Stimulated activated CD8-positive, alpha-beta memory T cell treated with anti-CD3 and anti-CD28 coated beads, Interleukin-7, amount 100 ng/mL, for 4 hours (primary cell): ENCODE measurements around the gene SLIT3.
"Not testable (repeated sequence)": the region's sequence is repeated elsewhere in the genome, so short reads cannot be mapped to it uniquely, and the experiment has no call there.

Experiments used
- DNase-seq, 2 donors: peaks; one replicate each; pipeline ENCODE4 v3.0.0-alpha.2; 2020; ENCODE audit warnings: low read depth in 2 of 2

SLIT3 gene

DNA sequence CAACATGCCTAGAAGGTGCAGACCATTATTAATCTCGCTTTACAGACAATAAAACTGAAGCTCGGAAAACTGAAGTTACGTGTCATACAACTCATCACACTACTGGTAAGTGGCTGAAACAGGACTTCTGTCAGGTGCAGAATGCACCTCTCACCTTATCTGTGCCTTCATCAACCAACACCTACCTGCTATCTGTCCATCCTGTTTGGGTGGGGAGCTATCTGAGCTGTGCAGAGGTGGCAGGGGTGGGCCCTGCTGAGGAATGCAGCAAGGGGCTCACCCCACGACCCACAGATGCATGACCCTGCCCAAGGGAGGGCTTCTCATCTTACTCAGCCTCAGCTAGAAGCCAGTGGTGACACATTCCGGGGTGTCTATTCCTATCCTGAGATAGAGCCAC, 81.6 kb downstream of the SLIT3 start:
- DNase-seq, result no peak

DNA sequence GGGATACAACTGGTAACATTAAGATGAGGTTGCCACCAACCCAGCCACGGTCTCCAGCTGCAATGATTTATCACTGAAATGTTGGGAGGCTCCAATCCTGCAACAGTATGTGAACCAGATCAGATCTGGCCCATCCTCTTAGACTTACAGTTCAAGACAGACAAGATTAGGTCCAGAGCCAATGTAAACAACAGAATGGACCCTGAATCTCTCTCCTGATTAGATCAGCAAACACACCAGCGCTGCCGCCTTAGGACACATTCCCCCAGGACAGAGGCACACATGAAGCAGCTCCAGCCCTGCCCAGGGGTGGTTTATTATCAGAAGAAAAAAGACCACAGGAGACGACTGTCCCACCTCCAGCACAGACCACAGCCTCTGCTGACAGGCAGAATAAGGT, 82.1 kb downstream of the SLIT3 start:
- no peak for DNase-seq

DNA sequence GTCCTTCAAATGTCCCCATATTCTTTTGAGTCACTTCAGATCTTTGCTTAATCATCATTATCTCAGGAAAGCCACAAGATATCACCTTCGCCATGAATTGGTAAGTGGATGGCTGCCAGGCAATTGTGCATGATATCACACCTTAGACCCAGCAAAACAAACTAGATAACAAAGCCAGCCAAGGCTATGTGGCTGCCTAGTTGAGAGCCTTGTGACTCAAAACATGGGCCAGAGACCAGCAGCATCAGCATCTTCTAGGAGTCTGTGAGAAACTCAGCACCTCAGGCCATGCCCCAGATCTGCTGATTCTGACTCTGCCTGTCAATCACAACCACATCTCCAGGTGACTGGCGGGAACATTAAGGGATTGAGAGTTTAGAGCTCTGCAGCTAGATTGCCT, 82.8 kb downstream of the SLIT3 start:
- DNase-seq, result no peak

DNA sequence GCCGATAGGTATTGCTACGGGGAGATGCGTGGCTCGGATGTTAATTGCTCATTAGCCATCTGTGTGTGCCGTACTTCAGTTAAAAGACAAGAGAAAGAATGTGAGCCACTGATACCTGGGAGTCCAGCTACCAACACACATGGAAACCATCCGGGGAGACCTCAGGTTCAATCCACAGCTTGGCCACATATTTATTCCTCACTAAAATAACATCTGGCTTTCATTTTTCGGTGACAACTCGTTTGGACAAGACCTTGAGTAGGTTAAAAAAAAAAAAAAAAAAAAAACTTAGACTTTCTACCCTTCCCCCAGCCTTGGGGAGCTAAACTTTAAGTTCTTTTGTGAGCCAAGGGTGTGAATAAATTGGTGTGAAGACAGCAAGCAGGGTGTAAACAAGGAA, 84.1 kb downstream of the SLIT3 start:
- no peak for DNase-seq

DNA sequence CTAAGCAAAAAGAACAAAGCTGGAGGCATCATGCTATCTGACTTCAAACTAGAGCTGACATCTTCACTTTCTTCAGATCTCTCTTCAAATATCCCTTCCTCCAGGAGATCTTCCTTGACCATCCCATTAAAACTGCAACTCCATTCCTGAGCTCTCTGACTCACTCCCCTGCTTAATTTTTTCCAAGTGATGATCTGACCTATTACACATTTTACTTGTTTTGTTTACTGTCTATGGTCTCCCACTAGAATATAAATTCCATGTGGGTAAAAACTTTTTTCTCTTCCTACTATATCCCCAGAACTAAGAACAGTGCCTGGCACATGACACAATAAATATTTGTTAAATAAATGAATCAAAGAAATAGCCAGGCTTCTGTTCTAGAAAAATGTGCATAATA, 87.5 kb downstream of the SLIT3 start:
- no peak for DNase-seq

DNA sequence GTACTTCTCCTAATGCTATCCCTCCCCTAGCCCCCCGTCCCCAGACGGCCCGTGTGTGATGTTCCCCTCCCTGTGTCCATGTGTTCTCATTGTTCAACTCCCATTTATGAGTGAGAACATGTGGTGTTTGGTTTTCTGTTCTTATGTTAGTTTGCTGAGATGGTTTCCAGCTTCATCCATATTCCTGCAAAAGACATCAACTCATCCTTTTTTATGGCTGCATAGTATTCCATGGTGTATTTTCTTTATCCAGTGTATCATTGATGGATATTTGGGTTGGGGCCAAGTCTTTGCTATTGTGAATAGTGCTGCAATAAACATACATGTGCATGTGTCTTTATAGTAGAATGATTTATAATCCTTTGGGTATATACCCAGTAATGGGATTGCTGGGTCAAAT, 89.2 kb downstream of the SLIT3 start:
- not testable (repeated sequence) for DNase-seq

DNA sequence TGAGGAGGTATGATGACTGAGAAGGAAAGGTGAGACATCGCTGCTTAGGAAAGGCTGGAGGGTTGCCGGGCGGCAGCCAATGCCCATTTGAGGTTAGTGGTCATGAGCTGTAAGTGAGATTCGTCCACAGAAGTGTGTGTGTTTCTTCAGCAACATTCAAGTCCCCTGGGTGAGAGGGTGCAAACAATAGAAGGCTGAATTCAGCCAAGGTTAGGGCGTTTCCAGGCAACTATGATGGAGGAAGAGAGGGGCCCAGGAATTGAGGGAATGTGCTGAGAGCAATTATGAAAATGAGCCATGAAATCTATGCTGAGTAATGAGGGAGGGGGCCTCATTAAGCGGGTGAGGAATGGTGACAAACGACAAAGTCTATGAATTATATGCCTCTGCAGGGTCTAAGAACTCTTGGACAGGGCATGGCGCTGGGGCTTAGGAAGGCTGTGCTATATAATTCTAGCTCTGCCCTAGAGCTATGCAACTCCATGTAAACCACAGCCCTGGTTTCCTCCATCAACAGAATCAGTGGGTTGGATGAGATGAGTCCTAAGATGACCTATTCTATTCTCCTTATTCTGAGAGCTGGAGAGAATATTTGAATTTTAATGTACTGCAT, 96.0 kb downstream of the SLIT3 start:
- DNase-seq, result no peak

DNA sequence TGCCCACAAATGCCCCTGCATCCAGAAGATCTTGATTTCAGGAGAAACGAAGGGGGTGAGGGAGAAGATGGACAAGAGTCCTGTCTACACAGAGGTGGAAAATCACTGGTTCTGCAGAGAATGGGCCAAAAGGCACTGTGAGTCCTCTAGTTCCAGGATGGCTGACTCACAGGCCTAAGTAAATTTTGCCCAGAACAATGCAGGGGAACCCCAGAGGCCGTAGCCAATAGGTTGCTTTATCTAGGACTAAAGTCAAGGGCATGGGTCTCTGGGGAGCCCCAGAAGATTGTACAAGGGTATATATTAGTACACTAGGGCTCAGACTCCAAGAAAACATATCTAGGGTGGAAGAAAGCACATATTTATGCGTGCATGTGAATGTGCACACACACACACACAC, 98.0 kb downstream of the SLIT3 start:
- no peak for DNase-seq

DNA sequence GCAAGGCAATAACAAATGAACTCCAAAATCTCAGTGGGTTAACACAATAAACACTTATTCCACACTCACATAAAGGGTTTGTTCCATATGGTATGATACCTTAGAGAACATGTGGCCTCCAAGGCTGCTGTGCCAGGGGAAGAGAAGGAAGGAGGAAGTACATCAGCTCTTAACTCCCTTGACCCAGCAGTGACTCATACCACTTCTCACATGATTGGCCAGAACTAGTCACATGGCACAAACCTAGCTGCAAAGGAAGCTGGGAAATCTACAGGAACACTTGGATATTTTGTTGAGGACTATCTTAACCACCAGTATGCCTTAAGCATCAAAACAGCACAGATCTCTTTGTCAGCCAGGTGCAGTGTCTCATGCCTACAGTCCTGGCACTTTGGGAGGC, 99.3 kb downstream of the SLIT3 start:
- DNase-seq, result no peak

DNA sequence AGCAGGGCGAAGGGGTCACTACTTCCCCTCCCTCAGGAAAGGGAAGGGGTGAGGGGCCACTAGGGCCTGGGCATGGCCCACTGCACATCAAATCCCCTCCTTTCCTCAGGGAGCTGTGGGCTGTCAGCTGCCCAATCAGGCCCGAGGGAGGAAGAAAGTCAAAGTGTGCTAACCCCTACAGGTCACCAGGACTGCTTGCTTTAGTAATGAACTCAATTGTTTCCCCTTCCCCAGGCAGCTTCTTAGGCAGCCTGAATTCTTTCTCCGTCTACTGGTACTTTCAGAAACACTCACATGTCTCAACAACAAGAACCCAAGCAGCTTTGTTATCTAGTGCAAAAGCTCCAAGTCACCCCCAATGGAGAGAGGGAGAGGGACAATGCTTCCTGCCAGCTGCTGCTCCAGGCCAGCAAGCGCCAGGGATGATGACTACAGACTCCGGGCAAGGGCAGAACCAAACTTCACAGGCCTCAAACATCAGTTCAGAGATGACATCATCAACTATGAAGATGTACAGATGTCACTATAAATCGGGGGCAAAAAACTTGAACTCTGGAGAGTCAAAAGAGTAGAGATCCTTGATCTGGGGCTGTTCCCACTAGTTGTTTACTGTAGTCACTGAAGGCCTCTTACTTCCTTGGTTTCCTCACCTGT, 100.7 kb downstream of the SLIT3 start:
- DNase-seq, result no peak

DNA sequence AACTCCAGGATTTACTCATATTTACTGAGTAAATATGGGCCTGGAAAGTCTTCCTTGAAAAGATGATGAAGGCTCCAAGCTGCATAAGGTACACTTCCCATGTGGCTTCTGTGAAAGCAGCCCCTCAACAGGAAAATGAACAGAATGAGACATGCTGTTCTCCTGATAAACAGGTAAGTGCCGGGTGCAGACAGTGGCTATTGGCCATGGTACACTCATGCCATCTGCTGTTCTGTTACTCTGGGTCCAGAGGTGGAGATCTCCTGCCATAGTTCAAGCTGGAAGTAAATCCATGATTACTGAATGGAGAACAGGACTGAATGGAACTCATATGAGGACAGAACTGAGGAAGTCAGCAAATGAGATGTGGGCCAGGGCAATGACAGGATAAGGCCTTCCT, 103.6 kb downstream of the SLIT3 start:
- DNase-seq, result no peak

DNA sequence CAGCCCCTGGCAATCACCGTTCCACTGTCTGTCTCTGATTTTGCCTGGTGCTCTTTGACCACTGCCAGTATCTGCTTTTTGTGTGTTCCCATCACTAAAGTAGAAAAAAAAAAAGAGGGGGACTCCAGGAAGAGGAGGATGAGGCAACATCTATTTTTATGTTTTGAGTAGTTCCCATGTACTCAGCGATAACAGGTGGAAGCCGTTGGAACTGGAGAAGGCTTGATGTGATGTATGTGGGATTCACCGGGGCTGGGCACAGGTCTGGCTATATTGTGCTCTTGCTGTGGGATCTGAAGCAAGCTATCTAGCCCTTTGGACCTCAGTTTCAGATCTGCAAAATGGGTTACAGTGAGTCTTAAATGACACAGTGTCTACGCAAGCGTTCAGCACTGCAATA, 104.9 kb downstream of the SLIT3 start:
- DNase-seq, result no peak

DNA sequence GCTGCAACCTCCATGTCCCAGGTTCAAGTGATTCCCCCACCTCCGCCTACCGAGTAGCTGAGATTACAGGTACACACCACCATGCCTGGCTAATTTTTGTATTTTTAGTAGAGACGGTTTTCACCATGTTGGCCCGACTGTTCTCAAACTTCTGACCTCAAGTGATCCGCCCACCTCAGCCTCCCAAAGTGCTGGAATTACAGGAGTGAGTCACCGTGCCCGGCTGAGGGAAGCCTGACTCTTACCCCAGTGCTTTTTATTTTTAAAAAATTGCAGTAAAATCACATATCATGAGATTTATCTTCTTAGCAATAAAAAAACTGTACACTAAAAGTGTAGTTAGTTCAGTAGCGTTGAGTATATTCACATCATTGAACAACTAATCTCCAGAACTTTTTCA, 105.3 kb downstream of the SLIT3 start:
- no peak for DNase-seq

DNA sequence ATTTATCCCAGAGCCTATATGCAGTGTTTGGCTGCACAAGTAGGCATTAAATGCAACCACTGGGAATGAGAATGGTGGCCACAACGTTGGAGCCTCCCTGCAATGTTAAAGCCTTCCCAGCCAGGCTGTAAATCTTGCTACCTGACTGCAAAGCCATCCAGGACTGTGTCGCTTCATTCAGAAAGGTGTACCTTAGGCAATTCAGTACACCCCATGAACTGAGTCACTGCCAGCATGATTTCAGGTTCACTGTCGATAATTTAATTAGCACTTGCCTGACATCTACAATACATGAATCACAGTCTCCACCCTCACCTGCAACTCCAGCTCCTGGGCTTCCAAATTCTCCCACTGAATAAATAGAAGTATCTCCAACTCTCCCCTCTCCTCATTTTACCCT, 108.4 kb downstream of the SLIT3 start:
- no peak for DNase-seq

DNA sequence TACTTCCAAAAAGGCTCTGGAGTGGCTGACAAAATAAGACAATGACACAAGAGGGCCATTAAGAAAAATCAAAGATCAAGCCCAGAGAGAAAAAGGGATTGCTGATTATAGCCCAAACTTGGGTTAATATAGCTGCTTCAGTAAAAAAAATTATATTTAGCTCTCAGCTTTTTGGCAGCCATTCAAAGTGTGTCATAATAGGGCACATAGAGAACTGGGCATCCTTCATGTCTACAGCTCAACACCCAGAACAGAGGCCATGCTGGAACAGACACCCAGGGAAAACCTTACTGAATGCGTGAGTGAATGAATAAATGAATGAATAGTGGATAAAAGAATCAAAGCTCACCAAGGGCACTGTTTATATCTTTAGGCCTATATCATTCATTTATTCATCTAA, 110.1 kb downstream of the SLIT3 start:
- DNase-seq, result no peak

DNA sequence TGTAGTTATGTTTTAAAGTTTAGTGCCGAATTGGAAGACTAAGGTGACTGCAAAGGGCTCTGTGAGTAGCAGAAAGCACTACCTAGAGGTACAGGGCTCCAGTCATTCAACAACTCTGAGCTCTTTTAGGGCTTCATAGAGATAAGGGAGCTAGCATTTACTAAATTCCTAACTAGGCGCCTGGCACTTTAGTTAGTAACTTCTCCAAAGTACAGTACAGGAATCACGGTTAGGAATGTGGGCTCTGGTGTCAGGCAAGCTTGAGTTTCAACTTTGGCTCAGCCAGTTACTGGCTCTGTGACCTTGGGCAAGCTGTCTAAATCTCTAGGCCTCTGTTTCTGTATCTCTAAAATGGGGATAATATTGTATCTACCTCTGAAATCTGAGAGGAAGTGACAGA, 115.3 kb downstream of the SLIT3 start:
- no peak for DNase-seq

DNA sequence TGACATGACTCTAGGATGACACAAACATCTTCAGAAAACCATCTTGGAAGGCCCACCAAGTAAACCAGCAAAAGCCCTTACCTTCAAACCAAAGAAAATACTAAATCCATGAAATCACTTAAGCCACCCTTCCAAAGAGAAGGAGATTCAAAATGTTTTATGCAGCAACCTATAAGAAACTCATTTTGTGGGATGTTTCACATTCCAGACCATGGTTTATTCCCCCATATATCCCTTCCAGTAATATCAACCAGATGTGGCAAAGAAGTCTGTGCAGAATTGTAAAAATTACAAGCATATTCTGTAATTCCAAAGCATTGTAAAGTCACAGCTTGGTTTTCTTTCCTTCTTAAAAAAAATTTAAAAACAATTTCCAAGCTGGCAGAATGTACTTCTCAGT, 117.4 kb downstream of the SLIT3 start:
- no peak for DNase-seq

DNA sequence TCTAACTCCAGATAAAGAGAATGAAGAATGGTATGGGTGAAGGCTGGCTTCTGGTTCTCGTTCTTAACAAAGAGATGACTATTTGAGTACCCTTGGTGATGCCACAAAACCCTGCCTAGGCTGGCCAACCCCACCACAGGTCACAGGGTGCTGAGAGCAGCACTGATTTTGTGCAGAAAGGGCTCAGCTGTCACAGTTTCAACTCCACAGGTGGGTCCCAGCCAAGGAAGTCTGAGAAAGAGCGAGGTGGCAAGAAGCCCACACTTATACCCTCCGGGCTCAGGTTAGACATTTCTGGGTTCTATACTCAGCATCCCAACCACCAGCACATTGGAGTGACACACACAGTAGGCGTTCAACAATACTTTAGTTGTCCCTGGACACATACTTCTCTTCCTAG, 118.1 kb downstream of the SLIT3 start:
- no peak for DNase-seq

DNA sequence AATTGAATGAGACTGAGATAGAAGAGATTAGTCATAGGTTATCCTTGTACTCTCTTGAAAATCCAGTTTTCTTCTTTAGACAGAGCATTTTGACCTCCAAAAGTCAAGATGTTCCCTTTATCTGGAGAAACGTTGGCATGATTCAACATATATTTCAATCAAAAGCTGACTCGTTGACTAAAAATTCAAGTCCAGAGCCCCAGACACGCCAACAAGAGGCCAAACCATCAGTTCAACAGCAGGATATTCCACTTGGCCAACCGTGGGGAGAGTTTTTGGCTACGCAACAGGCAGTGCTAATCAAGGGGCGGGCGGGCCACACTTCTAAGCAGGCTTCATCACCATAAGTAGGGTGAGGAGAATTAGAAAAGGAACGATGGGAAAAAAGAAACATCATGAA, 119.1 kb downstream of the SLIT3 start:
- DNase-seq, result no peak

DNA sequence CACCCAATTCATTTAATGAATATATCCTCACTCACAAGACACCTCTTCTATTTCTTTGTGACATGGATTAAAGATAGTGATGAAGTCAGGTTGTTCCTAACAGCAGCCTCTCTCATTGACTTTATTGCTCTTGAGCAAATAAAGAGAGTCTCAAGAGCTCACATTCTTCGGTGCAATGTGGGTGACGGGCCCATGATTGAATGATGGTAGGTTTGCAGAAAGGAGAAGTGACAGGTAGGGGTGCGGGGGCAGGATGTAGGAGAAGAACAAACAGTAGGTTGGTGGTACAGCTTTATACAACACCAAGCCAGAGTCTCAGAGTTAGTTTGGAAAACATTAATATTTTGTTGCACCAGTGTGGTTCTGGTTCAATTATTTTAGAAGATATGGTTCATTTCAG, 122.2 kb downstream of the SLIT3 start:
- no peak for DNase-seq

DNA sequence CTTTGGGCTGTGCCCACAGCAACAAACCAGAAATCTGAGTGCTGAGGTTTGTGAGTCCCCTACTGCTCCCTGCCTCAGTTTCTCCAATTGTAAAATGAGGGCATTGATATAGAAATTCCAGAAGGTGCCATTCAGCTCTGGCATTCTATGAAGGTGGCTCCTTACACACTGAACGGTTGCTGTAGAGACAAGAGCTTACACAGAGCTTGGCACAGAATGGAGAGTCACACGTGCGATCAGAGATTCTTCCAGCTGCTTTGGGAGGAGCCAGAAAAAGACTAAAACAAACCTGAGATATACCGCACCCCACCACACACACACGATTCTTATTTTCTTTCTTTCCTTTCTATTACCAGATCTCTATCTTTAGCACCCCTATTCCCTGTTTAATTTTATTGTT, 122.7 kb downstream of the SLIT3 start:
- DNase-seq, result no peak

DNA sequence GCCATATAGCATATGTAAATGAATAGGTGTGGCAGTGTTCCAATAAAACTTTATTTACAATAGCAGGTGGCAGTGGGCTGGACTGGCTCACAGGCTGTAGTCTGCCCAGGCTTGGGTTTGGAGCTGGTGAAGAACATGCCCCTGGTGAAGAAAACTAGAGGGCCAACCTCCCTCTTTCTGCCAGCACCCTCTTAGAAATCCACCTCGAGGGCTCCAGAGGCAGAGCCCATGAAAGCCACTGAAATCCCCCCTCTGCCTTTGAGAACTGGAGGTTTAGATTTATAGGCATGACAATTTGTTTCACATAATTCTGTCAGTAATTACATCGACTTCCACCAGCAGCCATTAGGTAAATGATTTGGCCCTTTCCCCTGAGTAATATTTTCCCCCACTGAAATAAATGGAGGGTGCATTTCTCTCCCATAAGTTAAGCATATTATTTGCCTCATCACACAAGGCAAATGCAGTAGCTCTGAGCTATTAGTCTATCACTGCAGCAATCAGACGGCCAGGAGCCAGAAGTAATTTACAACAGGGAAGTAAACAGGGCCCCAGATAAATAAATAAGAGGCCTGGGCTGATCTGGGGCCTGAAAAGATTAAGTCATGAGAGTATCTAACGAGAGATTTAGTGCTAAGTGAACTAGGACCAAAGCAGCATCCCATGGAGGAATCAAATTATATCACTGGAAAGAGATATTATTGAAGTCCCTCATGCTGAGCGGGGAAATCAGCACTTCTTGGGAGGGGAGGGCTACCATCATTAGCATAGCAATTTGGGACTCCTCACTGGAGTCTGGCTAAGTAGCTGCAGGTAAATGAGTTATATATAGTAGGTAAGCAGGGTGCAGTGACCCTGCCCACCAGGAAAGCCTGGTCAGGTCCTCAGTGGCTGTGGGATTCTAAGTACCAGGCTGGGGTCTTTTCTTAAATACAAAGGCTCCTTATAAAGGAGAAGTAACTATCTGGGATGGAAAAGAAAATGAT, 123.9 kb downstream of the SLIT3 start:
- no peak for DNase-seq

DNA sequence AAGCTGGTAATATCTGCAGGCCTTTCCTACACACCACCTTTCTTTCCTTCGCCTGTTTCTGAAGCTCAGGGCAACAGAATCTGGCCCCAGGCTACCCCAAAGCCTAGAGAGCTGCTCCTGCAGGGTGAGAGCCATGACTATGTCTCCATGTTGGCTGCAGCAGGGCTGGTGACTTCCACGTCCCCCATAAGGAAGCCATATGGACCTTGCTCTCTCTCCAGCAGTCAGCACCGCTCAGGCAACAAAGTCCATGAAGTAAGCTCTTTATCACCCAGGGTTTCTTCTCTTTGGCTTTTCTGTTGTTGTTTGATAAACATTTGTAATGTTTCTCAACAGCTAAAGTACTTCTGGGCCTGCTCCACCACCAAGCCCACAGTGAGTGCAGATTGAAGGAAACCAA, 125.2 kb downstream of the SLIT3 start:
- no peak for DNase-seq
